NCI-H146 (cell line): ENCODE data around the gene COMMD1.
"Not testable (repeated sequence)": the region's sequence is repeated elsewhere in the genome, so short reads cannot be mapped to it uniquely, and the experiment has no call there.

ENCODE experiments used
- DNase-seq: peaks from one replicate; lab custom pipeline; 2025; lab: John Stamatoyannopoulos, UW

Gene COMMD1

DNA sequence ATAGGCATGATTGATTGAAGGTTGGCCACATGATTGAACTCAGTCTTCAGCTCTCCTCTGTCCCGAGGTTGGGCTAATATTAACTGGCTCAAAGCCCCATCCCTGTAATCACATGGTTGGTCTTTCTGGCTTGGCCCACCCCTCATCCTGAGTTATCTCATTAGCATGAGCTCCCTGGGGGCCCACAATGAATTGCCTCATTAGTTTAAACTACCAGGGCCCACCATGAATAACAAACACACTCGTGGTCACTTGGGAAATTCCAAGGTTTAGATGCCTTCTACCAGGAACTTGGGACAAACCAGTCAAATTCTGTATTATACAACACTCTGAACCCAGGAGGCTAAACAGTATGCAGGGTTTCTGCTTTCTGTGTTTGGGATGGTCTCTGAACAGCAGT is 168.8 kb downstream of the COMMD1 start:
- no peak for DNase-seq

DNA sequence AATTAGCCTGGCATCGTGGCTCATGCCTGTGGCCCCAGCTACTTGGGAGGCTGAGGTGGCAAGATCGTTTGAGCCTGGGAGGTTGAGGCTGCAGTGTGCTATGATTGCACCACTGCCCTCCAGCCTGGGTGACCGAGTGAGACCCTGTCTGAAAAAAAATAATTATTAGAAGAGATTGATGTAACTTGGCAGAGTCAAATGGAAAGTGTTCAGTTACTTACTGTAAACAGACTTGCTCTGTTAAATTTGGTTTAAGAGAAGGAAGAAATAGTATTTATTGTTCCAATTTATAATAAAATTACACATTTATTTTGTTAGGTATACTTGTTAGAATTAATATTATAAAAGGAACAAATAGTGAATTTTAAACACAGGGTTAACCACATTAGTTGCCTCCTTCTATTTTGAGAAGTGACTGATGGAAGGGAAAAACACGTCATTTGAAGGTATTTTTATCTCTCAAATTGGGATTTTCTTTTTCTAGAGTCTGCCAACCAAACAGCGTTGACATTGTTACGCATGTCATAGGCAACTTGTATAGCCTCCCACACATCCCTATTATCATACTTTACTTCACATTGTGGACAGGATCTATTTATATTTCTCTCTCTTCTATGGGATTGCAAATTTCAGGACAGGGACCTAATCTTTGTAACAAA is 171.6 kb downstream of the COMMD1 start:
- no peak for DNase-seq

DNA sequence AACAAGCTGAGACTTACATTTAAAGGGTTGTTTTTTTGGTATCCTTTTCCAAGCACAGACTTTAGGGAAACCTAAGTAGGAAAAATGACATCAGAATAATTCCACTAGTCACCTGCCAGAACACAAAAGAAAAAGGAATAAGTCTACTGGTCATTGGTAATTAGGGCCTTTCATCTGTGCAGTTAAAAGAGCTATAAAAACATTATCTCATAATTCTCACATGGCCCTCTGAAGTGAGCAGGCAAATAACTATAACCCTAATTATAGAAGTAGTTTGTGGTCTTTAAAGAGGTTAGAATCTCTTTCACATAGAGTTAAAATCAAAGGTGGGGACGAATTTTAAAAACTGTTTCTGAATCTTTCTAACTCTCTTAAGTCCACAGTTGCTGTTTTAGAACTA is 179.3 kb downstream of the COMMD1 start:
- DNase-seq: peak; percentile 30

DNA sequence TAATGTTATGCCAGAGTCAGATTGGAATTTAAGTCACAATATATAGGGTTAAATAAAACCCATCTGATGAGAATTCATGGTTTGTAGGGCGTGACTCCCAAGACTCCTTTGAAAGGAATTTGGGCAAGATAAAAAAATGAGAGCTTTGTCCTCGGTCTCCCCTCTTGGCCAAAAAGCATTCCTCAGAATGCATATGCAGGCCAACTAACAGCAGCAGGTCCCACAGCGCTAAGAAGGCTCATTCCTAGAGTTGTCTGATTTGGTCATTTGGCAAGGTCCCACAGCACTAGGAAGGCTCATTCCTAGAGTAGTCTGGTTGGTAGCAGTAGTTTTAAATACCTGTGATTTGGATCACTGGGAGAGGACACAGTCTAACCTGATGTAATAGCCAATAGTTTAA is 184.2 kb downstream of the COMMD1 start:
- no peak for DNase-seq

DNA sequence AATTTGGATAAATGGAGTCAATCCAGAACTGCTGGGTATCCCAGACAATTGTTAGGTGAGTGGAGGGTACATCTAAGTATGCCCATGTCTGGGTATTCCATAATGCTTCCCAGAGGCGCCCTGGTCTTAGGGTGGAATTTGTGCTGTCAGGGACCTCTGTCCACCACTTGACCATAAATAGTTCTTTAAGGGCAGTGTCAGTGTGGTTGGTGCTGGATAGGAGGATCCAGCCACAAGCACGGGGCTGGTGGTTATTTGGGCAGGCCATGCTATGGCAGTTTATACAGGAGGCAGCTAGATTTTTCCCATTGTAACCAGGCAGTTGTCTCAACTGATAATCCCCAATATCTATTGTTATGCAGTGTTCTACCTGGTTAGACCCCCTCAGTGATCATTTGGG is 186.0 kb downstream of the COMMD1 start:
- no peak for DNase-seq

DNA sequence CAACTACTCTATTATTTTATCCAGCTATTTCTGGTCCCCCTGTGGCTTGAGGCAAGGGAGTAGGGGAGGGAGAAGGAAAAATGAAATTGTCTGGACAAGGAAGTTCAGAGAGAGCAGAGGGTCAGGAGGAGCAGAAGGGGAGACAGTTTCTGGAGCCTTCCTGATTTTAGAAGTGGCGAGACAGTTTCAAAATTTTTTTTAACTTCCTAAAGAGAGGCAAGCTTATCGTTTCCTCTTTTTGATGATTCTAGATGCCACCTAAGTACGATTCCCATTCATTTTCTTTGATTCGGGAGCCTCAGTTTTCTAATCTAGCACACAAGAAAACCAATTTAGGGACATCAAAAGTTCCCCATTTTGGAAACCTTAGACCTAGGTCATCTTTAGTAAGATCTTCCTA is 193.6 kb downstream of the COMMD1 start:
- no peak for DNase-seq

DNA sequence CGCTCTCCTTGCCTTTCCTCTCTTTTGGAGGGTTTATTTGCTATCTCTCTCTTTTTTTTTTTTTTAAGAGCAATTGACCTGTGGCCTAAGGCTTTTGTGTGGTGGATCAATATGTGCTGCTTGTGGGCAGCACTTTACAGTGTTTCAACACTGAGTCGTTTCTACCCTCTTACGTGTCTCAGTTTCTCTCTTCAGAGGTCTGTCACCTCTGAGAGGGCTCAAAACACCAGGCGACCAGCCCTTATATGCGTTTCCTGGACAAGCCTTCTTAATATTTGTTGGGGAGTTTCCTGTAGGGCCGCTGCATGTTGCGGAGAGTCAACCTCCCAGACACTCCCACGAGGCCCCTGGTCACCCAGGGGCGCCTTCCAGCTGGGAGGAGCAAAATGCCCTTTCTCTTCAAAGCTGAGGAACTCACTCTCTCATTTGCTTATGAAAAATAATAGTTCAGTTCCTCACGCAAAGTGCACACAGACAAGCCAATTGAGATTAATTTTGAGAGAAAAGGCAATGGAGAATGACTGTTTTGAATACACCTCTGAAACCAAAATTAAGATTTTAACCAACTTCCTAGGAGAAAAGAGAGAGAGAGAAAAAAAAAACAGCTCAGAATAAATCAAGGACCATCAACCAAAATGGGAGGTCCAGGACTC is 194.2 kb downstream of the COMMD1 start:
- DNase-seq: no peak

DNA sequence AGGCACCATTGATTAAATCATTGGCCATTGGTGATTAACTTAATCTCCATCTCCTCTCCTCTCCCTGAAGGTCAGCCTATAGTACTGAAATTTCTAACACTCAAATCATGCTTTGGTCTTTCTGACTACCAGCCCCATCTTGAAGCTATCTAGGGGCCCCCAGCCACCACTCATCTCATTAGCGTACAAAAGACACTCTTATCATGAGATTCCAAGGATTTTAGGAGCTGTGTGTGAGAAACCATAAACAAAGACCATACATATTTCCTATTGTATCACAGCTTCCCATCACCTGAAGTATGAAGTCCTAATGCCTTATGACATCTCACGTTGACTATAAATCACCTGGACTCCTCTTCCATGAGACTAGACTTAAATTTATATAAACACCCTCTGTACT is 196.4 kb downstream of the COMMD1 start:
- DNase-seq: no peak

DNA sequence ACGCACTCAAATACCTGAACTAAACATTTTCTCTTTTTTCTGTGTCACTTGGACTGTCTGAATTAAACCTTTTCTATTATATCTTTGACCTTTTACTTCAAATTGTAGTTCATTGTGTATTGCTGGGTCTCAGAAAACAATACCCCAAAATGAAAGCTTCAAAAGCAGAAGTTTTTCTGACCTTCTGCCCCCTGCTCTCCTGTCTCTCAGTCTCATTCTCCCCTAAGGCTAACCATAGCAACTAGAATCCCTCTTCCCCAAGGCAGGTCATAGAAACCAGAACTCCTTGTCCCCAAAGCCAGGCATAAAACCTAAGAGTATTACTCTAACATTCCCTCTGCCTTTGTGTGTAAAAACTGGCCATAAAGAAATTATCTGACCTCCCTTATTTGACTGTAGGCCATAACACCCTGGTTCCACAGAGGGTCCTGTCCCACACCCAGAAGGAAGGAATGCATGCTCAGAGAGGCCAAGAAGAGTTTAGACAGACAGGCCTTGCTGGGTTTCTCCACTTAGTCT is 197.0 kb downstream of the COMMD1 start:
- no peak for DNase-seq

DNA sequence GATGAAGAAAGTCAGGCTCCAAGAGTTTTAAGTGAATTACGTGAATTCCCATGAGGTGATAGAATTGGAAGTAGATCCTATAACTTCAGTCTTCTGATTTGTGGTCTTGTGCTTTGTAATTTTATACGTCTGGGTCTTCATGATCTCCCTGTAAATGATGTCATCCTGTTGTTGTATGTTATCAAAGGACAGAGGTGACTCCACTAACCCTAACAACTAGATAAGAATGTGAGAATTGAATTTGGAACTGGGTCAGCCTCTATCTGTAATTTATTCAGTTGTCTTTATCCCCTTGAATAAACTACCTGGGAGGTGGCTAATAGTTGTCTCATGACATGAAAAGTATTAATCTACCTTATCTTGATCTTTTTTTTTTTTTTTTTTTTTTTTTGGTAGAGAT is 204.1 kb downstream of the COMMD1 start:
- no peak for DNase-seq

DNA sequence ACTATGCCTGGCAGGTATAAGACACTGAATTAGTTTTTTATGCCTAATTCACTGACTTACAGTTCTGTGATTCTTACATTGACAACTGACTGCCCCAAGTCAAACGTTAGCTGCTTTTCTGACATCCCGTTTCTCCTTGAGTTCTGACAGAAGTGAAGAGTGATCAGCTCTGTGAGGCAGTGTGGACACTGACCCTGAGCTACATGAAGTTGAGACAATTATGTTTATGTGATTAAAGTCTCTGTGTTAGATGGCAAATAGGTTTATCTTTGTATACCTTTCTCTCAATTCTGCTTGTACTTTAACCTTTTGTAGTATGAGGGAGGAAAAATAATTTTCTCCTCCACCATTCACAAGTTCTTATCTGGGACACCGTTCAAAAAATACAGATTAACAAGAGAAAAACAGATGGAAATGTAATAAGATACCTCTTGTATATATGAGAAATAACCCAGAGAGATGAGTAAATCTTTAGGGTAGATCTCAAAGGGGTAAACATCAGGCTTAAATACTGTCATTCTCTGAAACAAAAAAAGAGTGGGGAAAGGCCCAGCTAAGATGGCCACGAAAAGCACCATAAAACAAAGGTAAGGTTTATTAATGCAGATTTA is 205.0 kb downstream of the COMMD1 start:
- no peak for DNase-seq

DNA sequence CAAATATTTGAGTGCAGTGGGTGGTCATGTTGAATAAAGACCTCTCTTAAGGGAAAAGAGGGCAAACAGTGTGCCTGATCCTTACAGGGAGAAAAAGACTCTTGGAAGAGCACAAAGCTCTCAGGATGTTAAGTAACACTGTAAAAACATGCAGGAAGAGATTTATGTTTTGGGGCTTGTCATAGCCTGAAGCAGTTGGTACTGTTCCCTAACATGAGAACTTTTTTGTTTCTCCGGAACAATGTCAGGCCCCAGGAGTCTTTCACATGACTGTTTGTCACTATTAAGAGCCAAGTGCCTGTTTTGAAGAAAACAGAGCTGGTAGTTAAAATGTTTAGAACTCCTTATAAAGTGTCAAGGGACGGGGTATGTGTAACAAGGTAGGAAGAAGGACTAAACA is 206.7 kb downstream of the COMMD1 start:
- no peak for DNase-seq

DNA sequence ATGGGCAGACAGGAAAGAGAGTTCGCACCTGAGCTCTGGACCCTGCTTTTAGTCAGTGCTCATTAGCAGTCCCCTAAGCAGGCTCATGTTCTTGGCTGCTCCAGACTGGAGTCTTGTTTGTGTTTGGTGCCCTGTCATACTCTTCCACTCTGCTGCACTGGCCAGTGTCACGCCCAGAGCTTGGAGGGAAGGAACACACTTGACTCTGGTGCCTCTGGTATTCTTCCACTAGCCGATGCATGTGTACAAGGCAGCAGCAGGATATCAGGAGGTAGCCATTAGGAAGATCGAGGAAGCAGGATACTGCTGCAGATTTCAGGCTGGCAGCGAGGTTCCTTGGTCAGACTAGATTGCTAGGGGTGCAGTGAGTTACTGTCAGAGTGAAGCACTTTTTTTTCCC is 209.1 kb downstream of the COMMD1 start:
- no peak for DNase-seq

DNA sequence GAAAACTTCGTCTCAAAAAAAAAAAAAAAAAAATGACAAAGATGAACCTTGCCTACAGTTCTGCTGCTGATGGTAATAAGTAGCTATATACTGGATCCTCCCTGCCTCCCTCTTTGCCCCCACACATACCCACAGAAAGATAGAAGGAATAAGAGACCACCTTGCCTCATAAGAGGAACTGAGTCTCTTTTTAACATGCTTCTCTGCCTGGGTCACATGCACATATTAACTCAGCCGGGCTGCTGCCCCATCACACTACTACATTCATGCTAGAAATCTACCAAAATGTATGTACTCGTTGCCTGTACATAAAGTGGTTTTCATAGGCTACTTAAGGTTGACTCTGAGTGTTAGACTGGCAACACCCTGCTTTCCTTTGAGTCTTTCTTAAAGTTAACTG is 211.5 kb downstream of the COMMD1 start:
- no peak for DNase-seq

DNA sequence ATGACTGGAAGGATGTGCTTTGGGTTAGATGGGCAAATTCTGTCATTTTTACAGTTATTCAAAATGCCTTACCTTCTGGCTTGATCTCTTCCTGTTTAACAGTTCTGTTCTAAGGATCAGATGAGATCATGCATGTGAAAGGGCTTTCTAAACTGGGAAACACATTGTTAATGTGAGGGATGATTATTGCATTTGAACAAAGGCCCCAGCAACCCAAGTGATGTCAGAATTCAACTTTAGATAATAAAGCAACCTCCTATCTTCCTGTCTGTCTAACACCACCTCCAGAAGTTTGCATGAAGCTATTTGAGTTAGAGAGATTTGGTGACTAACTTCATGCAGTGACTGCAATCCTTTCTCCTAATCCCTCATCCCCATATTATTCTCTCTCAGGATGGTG is 212.7 kb downstream of the COMMD1 start:
- no peak for DNase-seq

DNA sequence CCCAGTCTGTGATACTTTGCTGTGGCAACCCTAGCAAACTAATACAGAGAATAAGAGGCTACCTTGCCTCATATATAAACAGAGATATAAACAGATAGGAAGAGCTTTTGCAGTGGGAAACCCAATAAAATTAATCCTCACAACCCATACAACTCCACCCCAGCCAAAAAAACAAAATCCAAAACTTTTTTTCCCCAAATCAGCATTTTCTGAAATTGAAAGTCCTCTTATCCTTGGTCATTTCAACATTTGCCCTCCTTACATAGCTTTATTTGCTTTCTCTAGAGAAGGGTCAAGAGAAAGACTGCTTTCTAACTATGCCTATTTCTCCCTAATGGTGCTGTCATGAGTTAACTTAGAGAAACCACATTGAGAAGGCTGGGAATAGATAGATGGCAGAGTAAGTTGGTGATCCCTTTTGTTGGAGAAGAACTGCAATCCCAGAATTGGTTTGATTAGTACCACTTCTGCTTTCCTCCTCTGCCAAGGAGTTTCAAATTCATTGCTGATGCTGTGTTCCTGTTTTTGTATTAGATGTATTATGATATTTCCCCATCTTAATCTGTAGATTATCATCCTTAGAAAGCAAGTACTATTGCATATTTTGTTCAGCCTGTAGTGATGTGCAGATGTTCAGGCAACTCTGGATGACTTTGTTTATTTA is 214.0 kb downstream of the COMMD1 start:
- no peak for DNase-seq

DNA sequence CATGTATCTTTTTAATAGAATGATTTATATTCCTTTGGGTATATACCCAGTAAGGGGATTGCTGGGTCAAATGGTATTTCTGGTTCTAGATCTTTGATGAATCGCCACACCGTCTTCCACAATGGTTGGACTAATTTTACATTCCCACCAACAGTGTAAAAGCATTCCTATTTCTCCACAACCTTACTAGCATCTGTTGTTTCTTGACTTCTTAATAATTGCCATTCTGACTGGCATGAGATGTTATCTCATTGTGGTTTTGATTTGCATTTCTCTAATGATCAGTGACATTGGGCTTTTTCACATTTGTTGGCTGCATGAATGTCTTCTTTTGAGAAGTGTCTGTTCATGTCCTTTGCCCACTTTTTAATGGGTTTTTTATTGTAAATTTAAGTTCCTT is 220.8 kb downstream of the COMMD1 start:
- DNase-seq: not testable (repeated sequence)

DNA sequence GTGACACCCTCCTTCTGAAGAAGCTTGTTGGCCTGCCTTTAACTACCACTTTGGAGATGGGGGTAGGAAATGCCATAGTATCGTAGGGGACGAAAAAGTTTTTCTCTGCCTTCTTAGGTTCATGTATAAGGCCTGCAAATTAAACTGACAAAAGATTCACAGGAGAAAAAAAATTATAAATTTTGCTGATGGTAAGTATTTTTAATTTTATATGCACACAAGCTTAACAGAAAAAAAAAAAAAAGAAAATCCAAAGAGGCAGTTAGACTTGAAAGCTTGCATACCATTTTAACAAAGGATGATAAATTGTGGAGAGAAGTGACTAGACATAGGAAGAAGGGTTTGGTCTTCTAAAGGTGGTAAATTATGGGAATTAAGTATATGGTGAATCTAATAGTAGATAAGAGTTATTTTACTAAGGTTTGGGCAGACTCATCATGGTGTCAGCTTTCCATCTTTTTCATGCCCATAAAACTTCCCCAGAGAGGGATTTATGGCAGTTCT is 227.9 kb downstream of the COMMD1 start:
- no peak for DNase-seq

DNA sequence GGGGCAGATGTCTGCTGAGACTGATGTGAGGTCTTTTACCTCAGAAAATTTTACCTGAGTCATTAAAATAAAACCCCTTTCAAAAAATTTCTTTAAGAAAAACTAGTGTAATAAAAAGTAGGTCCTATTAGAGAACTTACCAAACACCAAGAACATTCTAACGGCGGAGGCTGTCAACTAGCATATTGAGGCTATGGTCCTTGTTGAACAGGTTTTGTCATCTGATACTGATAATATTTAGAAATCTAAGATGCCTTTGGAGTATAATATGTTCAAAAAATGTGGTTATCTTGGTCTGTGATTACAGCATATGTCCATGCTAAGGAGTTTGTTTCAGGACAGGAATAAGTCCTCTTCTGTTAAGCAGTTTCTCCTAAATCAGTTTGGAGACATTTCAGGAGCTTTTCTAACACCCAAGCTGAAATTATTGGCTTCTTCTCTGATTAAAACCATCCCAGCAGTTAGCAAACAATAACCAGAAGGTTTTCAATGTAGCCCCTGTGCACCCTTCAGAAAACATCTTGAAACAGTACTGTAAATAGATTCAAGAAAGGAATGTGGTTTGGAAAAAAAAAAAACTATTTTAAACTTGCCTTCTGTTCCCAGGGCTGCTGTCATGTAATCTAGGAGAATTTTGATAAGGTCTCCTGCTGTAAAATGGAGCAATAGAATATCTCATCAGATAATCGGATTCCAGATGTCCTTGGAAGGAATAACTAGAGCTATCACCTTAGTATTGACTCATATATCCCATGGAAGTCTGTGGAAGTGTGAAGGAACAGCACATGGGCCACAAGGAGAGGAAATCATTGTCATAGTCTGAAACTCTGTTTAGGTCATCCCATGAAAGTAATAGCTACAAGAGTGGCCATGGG is 231.7 kb downstream of the COMMD1 start:
- no peak for DNase-seq

DNA sequence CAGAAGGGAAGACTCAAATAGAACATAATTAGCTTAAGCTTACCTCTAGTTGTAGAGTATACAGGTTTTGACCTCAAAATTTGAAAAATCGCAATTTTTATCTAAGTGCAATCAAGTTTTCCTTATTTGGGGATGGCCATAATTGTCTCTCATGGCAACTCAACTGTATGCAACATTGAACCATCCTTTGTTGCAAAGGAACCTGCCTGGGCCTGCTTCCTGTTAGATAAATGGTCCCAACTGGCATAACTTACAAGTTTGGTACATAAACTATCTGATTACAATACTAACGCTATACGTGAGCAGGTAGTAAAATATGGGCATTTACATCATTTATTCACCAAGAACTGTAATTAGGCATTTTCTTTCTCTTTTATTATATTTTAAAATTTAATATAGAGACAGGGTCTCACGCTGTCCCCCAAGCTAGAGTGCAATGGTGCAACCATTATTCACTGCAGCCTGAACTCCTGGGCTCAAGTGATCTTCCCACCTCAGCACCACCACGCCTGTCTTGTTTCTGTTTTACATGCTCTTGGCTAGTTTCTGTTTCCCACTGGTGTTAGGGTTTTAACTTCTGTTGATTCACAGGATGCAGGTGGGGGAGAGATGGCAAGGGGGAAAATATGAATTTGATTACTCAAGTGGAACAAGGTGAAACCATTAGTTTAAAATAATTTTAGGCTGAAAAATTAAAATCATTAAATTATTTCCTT is 235.1 kb downstream of the COMMD1 start:
- DNase-seq: peak; percentile 4

DNA sequence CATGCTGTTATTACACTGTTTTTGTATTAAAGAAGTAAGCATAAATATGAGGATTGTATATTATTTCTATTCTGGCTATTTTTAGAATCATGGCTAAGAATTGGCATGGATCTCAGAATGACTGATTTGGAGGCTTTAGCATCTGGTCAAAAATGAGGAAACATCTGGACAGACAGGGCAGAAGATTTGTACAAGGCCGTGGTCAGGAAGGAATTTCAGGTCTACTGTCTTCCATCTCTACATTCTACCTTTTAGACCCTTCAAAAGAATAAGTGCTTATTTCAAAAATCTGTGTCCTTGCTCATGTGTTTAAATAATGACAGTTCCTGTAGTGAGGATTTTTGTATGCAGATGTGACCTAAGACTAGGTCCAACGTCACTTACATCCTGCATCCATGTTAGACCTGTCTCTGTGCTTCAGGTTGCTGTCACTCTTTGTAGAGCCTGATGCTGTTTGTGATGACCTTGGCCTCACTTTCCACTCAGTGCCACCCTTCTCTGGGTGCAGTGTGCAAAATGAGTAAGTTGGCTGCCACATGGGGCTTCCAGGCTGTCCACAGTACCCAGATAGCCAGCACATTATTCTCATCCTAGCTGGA is 235.8 kb downstream of the COMMD1 start:
- DNase-seq: no peak
